GM06990 (cell line): Measurements from ENCODE around the gene UBAC2.

Experiments used
- DNase-seq: peaks from one replicate; pipeline ENCODE4 v3.0.0-alpha.2; 2011; ENCODE audit not compliant: insufficient read length; ENCODE audit errors: extremely low read depth
- H3K27me3 ChIP-seq: replicated peaks from 2 replicates; pipeline ENCODE4 v1.6.0; 2011; ENCODE audit warnings: low read length; ENCODE audit not compliant: control insufficient read depth, insufficient read depth
- H3K36me3 ChIP-seq: 2 replicates; pipeline ENCODE4 v1.5.1; 2011; ENCODE audit warnings: low read length; ENCODE audit not compliant: control insufficient read depth, insufficient read depth
- H3K4me3 ChIP-seq: replicated peaks from 2 replicates; pipeline ENCODE4 v1.5.1; 2011; ENCODE audit warnings: low read depth, mild to moderate bottlenecking, control low read depth, low read length
- CTCF ChIP-seq: IDR thresholded peaks from 2 replicates; pipeline ENCODE4 v1.5.1; 2011; ENCODE audit warnings: low read length, control low read depth, mild to moderate bottlenecking, inconsistent platforms; ENCODE audit not compliant: insufficient read depth, poor library complexity, severe bottlenecking

UBAC2 gene

GRCh38 chr13:99185606-99186005 lies 15.0 kb upstream of the UBAC2 start:
- DNase-seq = no peak
- Histone ChIP-seq H3K4me3 (no peak overlapping the region), H3K36me3 (no peaks in the 10 kb centered on the region), H3K27me3 (no peaks in the 10 kb centered on the region)
- no peak for TF ChIP-seq CTCF

- Histone ChIP-seq H3K4me3 (no peak overlapping the region), H3K27me3 (peaks cover 2% of the 10 kb centered on the region; the same call in 1 of the 2 replicates), H3K36me3 (no peaks in the 10 kb centered on the region)
- no peak for DNase-seq
- no peak for TF ChIP-seq CTCF
Observed at GRCh38 chr13:99190147-99190985, 10.3 kb upstream of the UBAC2 start.

GRCh38 chr13:99191336-99191899 lies 9.2 kb upstream of the UBAC2 start:
- Histone ChIP-seq H3K4me3 (no peak overlapping the region), H3K36me3 (no peaks in the 10 kb centered on the region), H3K27me3 (peaks cover 2% of the 10 kb centered on the region; the same call in 1 of the 2 replicates)
- no peak for DNase-seq
- TF ChIP-seq CTCF = no peak

- no peak for DNase-seq
- H3K36me3 ChIP-seq = no peaks in the 10 kb centered on the region
- TF ChIP-seq CTCF = no peak
- H3K27me3 ChIP-seq = peaks cover 2% of the 10 kb centered on the region; the same call in 1 of the 2 replicates
- no peak overlapping the region for H3K4me3 ChIP-seq
Observed at GRCh38 chr13:99191900-99192399, 8.7 kb upstream of the UBAC2 start.

GRCh38 chr13:99192480-99192879 lies 8.2 kb upstream of the UBAC2 start:
- no peak overlapping the region for H3K4me3 ChIP-seq
- H3K36me3 ChIP-seq = no peaks in the 10 kb centered on the region
- DNase-seq = no peak
- no peak for TF ChIP-seq CTCF
- H3K27me3 ChIP-seq = peaks cover 2% of the 10 kb centered on the region; the same call in 1 of the 2 replicates
